A549 (cell line): Measurements from ENCODE around the gene MOXD1. TPM values are rescaled to one million over a fixed set of nuclear protein-coding genes. Genes with fewer than 3 reads are reported as not detected.

Experiments
- ATAC-seq, 2 experiments: fragments of 200-7000 bp in 1 of 2; fragments of >200 bp in 1 of 2; cut with Nextera tagmentation in 1 of 2; cut with Tn5 transposase in 1 of 2; 3 replicates each; pipeline versions ENCODE4 v1.8.0 to v1.9.1; 2018 to 2020; ENCODE audit warnings: mild to moderate bottlenecking in 1 of 2, moderate library complexity in 1 of 2
- CTCF ChIA-PET: fragments of 300-600 bp; sonication (Branson Sonifier 250); formaldehyde crosslinking; extraction: SDS; loops from one replicate; lab custom pipeline; 2021; ENCODE audit warnings: antibody characterized with exemption, inconsistent platforms; lab: Yijun Ruan, JAX
- POLR2A ChIA-PET: fragments of 350-600 bp; formaldehyde crosslinking; extraction: SDS; loops from one replicate; lab custom pipeline; 2021; ENCODE audit warnings: antibody characterized with exemption, inconsistent platforms; lab: Yijun Ruan, JAX
- DNase-seq, 2 experiments: peaks; one replicate each; pipeline versions ENCODE4 v3.0.0 to v3.0.0-alpha.2; 2011 to 2016; ENCODE audit warnings: low read depth in 1 of 2, low spot score in 1 of 2
- FAIRE-seq: peaks from 2 replicates; lab custom pipeline; 2011; peaks lifted over from hg19 to GRCh38; lab: Jason Lieb, UNC
- H3K27ac ChIP-seq, 2 experiments: fragments of >200 bp; sonication (Bioruptor Twin); formaldehyde crosslinking; 3 replicates each; pipeline ENCODE4 v1.5.1; 2016 to 2017
- H3K4me1 ChIP-seq: fragments of >200 bp; sonication (Bioruptor Twin); formaldehyde crosslinking; 3 replicates; pipeline ENCODE4 v1.6.1; 2016
- H3K4me2 ChIP-seq: fragments of >200 bp; sonication (Bioruptor Twin); formaldehyde crosslinking; 3 replicates; pipeline ENCODE4 v1.6.1; 2016
- H3K4me3 ChIP-seq: fragments of >200 bp; sonication (Bioruptor Twin); formaldehyde crosslinking; 3 replicates; pipeline ENCODE4 v1.5.1; 2016
- H3K9me3 ChIP-seq: fragments of >200 bp; sonication (Bioruptor Twin); formaldehyde crosslinking; 3 replicates; pipeline ENCODE4 v1.6.1; 2016
- BCL3 ChIP-seq: fragments of >200 bp; sonication (Bioruptor Twin); formaldehyde crosslinking; IDR thresholded peaks from 3 replicates; pipeline ENCODE4 v1.6.1; 2016
- CBX8 ChIP-seq: fragments of 200-600 bp; sonication (generic); IDR thresholded peaks from 2 replicates; pipeline ENCODE4 v1.6.1; 2016
- CHD2 ChIP-seq: fragments of 150-350 bp; IDR thresholded peaks from 2 replicates; pipeline ENCODE4 v1.6.1; 2014; ENCODE audit warnings: low read length; ENCODE audit not compliant: partially characterized antibody
- E2F6 ChIP-seq: IDR thresholded peaks from 2 replicates; pipeline ENCODE4 v1.6.1; 2012; ENCODE audit warnings: low read depth, borderline replicate concordance
- EP300 ChIP-seq, 2 experiments: fragments of >200 bp; sonication (Bioruptor Twin); formaldehyde crosslinking; IDR thresholded peaks; 2 replicates in 1 of 2; 3 replicates in 1 of 2; pipeline ENCODE4 v1.6.1; 2016 to 2017
- ESRRA ChIP-seq: fragments of 150-350 bp; IDR thresholded peaks from 2 replicates; pipeline ENCODE4 v1.6.1; 2014; ENCODE audit warnings: mild to moderate bottlenecking, low read length, borderline replicate concordance
- FOSL2 ChIP-seq, 2 experiments: fragments of 450-650 bp in 1 of 2; fragments of >200 bp in 1 of 2; sonication (Bioruptor Twin) in 1 of 2; formaldehyde crosslinking; IDR thresholded peaks; 2 replicates each; pipeline versions ENCODE4 v1.5.0 to v1.6.1; 2016 to 2020; ENCODE audit warnings: mild to moderate bottlenecking in 1 of 2, moderate library complexity in 1 of 2
- HEYL ChIP-seq: fragments of 250-450 bp; sonication (Bioruptor Pico); IDR thresholded peaks from 2 replicates; pipeline ENCODE4 v1.8.0; 2021; ENCODE audit warnings: mild to moderate bottlenecking, moderate library complexity
- HOXB13 ChIP-seq: fragments of 250-450 bp; sonication (Bioruptor Pico); IDR thresholded peaks from 2 replicates; pipeline ENCODE4 v1.5.0; 2020; ENCODE audit warnings: low read depth, mild to moderate bottlenecking, moderate library complexity
- JUN ChIP-seq, 2 experiments: fragments of >200 bp; sonication (Bioruptor Twin); formaldehyde crosslinking; IDR thresholded peaks; 2 replicates in 1 of 2; 3 replicates in 1 of 2; pipeline ENCODE4 v1.6.1; 2016 to 2017
- KDM5A ChIP-seq: fragments of 200-600 bp; sonication (generic); IDR thresholded peaks from 2 replicates; pipeline ENCODE4 v1.6.1; 2016; ENCODE audit warnings: antibody characterized with exemption, mild to moderate bottlenecking
- MAX ChIP-seq: IDR thresholded peaks from 2 replicates; pipeline ENCODE4 v1.6.1; 2012
- MAZ ChIP-seq: fragments of 150-350 bp; IDR thresholded peaks from 2 replicates; pipeline ENCODE4 v1.6.1; 2014; ENCODE audit warnings: antibody characterized with exemption, low read depth, low read length, borderline replicate concordance
- NPAS2 ChIP-seq: fragments of 250-450 bp; sonication (Bioruptor Pico); IDR thresholded peaks from 2 replicates; pipeline ENCODE4 v1.8.0; 2022; ENCODE audit warnings: mild to moderate bottlenecking, moderate library complexity, borderline replicate concordance
- NR3C1 ChIP-seq: fragments of >200 bp; sonication (Bioruptor Twin); formaldehyde crosslinking; IDR thresholded peaks from 3 replicates; pipeline ENCODE4 v1.6.1; 2017
- POLR2AphosphoS2 ChIP-seq: conservative IDR thresholded peaks from 2 replicates; pipeline ENCODE4 v1.6.1; 2012; ENCODE audit warnings: low read length, improper control_type of control experiment, inconsistent platforms
- RCOR1 ChIP-seq: fragments of 150-350 bp; IDR thresholded peaks from 2 replicates; pipeline ENCODE4 v1.6.1; 2014; ENCODE audit warnings: antibody characterized with exemption, low read length, low read depth
- RFX5 ChIP-seq: fragments of 450-650 bp; IDR thresholded peaks from 2 replicates; pipeline ENCODE4 v1.7.1; 2014; ENCODE audit warnings: antibody characterized with exemption, mild to moderate bottlenecking, moderate library complexity
- SMC3 ChIP-seq: fragments of >200 bp; sonication (Bioruptor Twin); formaldehyde crosslinking; IDR thresholded peaks from 3 replicates; pipeline ENCODE4 v1.6.1; 2018; ENCODE audit warnings: inconsistent platforms
- TP53 ChIP-seq: fragments of 250-450 bp; sonication (Bioruptor Pico); IDR thresholded peaks from 2 replicates; pipeline ENCODE4 v1.5.0; 2021; ENCODE audit warnings: mild to moderate bottlenecking, moderate library complexity
- ZSCAN20 ChIP-seq: fragments of 250-450 bp; sonication (Bioruptor Pico); IDR thresholded peaks from 2 replicates; pipeline ENCODE4 v1.8.0; 2022; ENCODE audit warnings: mild to moderate bottlenecking, moderate library complexity
- WGBS: methylation state at CpG from one replicate; pipeline ENCODE4 v1.1.6; 2017; ENCODE audit errors: missing lambda C conversion rate; 5-methylcytosine and 5-hydroxymethylcytosine counted together
- polyA plus RNA-seq, 4 experiments: library from polyadenylated mRNA; depleted of rRNA in 3 of 4; stranded (reverse); fragments of >200 nt; fragmentation: RNase III in 1 of 4; extraction: RNeasy Plus Mini Kit Qiagen cat#74134 plus additional on column Dnase treatment in 1 of 4; gene quantifications; 2 replicates in 3 of 4; 3 replicates in 1 of 4; pipeline ENCODE4 v1.2.3, GENCODE V29; 2011 to 2017
- TF ChIP-seq, protein P1 (sequence below): fragments of >200 bp; sonication (Bioruptor Twin); formaldehyde crosslinking; IDR thresholded peaks from 2 replicates; pipeline ENCODE4 v1.6.1; 2016

Gene MOXD1
- polyA plus RNA-seq, 2 of the 4 experiments (the other 2 are of a cell fraction), result 1.4 to 2.4 TPM

GRCh38 chr6:132289756-132290155, 111.5 kb downstream of the MOXD1 start (continued):
- TF ChIP-seq, protein P1, sequence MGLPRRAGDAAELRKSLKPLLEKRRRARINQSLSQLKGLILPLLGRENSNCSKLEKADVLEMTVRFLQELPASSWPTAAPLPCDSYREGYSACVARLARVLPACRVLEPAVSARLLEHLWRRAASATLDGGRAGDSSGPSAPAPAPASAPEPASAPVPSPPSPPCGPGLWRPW, result no peak
- TF ChIP-seq E2F6 (no peak), RCOR1 (no peak), TP53 (CRISPR knock-in tag) (no peak)
- TF ChIP-seq, all 56 proteins: peak for 0

- 38% methylated on average over 1 of the region's 1 CpG for WGBS
Measured at GRCh38 chr6:132287101-132287500, 114.2 kb downstream of the MOXD1 start.

DNA sequence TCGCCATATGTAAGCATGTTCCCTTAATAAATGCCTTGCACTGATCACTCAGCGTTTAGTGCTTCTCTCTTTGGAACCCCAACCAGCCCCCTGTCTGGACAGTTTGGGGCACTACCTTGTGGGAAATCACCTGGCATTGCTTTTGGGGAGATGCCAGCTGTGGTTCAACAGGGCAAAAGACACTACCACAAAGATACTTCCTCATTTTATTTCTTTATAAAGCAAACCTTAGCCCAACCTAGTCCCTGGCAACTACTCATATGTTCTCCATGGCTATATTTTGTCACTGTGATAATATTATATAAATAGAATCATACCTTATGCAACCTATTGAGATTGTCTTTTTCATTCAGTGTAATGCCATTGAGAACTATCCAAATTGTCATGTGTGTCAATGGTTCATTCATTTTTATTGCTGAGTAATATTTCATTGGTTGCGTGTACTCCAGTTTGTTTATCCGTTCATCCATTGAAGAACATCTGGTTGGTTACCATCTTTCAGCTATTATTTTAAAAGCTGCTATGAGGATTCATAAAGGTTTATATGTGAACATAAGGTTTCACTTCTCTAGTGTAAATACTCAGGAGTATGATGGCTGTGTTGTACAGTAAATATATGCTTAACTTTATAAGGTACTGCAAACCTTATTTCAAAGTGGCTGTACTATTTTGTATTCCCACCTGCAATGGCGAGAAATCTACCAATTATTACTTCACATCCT, 114.8 kb downstream of the MOXD1 start:
- no peaks in the 10 kb centered on the region for H3K9me3 ChIP-seq
- H3K4me3 ChIP-seq, result no peak overlapping the region
- no peak overlapping the region for H3K27ac ChIP-seq
- ChIA-PET CTCF (no interaction called here), POLR2A (no interaction called here)
- no peaks in the 10 kb centered on the region for H3K4me1 ChIP-seq
- TF ChIP-seq HOXB13 (CRISPR knock-in tag) (no peak), SMC3 (no peak), CBX8 (no peak), ESRRA (no peak), ZSCAN20 (CRISPR knock-in tag) (no peak), FOSL2 (IDR thresholded peaks at IDR 0.05) (no peak), FOSL2 (CRISPR knock-in tag; IDR thresholded peaks at IDR 0.05) (no peak), POLR2AphosphoS2 (no peak), KDM5A (no peak)
- no peak overlapping the region for H3K4me2 ChIP-seq
- 72% methylated on average over 5 of the region's 5 CpGs for WGBS
- DNase-seq, result no peak
- no peak for ATAC-seq
- FAIRE-seq, result no peak

More at GRCh38 chr6:132287101-132287500, 114.2 kb downstream of the MOXD1 start:
- Histone ChIP-seq H3K27ac (no peak overlapping the region), H3K4me2 (no peak overlapping the region), H3K4me3 (no peak overlapping the region), H3K9me3 (no peaks in the 10 kb centered on the region), H3K4me1 (no peaks in the 10 kb centered on the region)
- DNase-seq, result no peak
- ChIA-PET POLR2A (no interaction called here), CTCF (no interaction called here)
- FAIRE-seq, result no peak
- no peak for ATAC-seq
- no peak for TF ChIP-seq NR3C1
- no peak for TF ChIP-seq JUN (IDR thresholded peaks at IDR 0.05)
- no peak for TF ChIP-seq RFX5

- Histone ChIP-seq H3K4me1 (no peaks in the 10 kb centered on the region), H3K27ac (no peak overlapping the region), H3K4me2 (no peak overlapping the region), H3K4me3 (no peak overlapping the region), H3K9me3 (no peaks in the 10 kb centered on the region)
- no peak for FAIRE-seq
- no peak for DNase-seq
- 66% methylated on average over 11 of the region's 11 CpGs for WGBS
- ChIA-PET CTCF (interaction anchor here (1.0 kb wide), 1 partner anchor 16 kb away, joined by 3 read pairs; no protein-coding TSS in a partner anchor), POLR2A (no interaction called here)
- no peak for ATAC-seq
- TF ChIP-seq MAX (no peak), CBX8 (no peak), EP300 (IDR thresholded peaks at IDR 0.05) (no peak), NPAS2 (no peak), JUN (IDR thresholded peaks at IDR 0.05) (no peak), TP53 (CRISPR knock-in tag) (no peak), BCL3 (no peak), CHD2 (no peak), MAZ (no peak), HEYL (CRISPR knock-in tag) (no peak), RFX5 (no peak)
Measured at GRCh38 chr6:132285004-132285780, 116.1 kb downstream of the MOXD1 start.
